ENCODE results near the gene MAN1C1.

Gene MAN1C1

DNA sequence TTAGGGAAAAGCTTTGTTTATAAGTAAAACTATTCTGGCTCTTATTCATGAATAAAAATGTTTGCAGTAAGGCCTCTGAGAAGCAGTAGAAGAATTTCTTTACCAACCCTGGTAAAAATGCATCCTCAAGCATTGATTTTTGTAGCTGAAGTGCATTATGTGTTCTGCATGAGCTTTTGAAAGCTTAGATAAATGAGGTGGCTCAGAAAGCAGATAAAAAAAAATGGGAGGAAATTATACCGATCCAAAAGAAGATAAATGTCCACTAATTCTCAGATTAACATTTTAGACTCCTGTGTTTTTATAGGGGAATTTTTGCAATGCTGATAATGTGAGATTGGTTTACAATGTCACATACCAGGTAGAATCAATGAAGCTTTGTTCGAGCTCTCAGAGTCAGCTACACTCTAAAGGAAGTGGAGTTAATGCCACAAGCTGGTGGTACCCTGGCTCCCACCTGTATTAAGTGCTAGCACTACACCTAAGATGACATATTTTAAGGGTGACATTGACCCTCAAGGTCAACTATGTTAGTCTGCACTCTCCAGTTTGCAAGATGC is 97.9 kb downstream of the MAN1C1 start:
- no peak for DNase-seq (ENCODE audit: extremely low read depth, insufficient read length)
- no peak for TF ChIP-seq CTCF (IDR thresholded peaks at IDR 0.05; ENCODE audit: insufficient read depth, low read length, poor library complexity, severe bottlenecking)
- Histone ChIP-seq H3K4me3 (replicated peaks; ENCODE audit: low read depth, low read length) (no peak overlapping the region), H3K36me3 (ENCODE audit: control insufficient read depth, insufficient read depth, low read length) (no peaks in the 10 kb centered on the region), H3K27me3 (replicated peaks; ENCODE audit: control insufficient read depth, insufficient read depth, low read length) (no peaks in the 10 kb centered on the region)

- no peaks in the 10 kb centered on the region for H3K36me3 ChIP-seq (ENCODE audit: control insufficient read depth, insufficient read depth, low read length)
- no peak for DNase-seq (ENCODE audit: extremely low read depth, insufficient read length)
Measured at GRCh38 chr1:25715888-25716287, 99.3 kb downstream of the MAN1C1 start.

GRCh38 chr1:25716320-25716719 is 99.7 kb downstream of the MAN1C1 start:
- no peak overlapping the region for H3K4me3 ChIP-seq (replicated peaks; ENCODE audit: low read depth, low read length)
- no peaks in the 10 kb centered on the region for H3K27me3 ChIP-seq (replicated peaks; ENCODE audit: control insufficient read depth, insufficient read depth, low read length)
- DNase-seq (ENCODE audit: extremely low read depth, insufficient read length): no peak
- TF ChIP-seq CTCF (IDR thresholded peaks at IDR 0.05; ENCODE audit: insufficient read depth, low read length, poor library complexity, severe bottlenecking): no peak
- H3K36me3 ChIP-seq (ENCODE audit: control insufficient read depth, insufficient read depth, low read length): no peaks in the 10 kb centered on the region

More at GRCh38 chr1:25715888-25716287, 99.3 kb downstream of the MAN1C1 start:
- H3K27me3 ChIP-seq (replicated peaks; ENCODE audit: control insufficient read depth, insufficient read depth, low read length): no peaks in the 10 kb centered on the region
- H3K4me3 ChIP-seq (replicated peaks; ENCODE audit: low read depth, low read length): no peak overlapping the region
- no peak for TF ChIP-seq CTCF (IDR thresholded peaks at IDR 0.05; ENCODE audit: insufficient read depth, low read length, poor library complexity, severe bottlenecking)

- no peak for TF ChIP-seq CTCF (IDR thresholded peaks at IDR 0.05; ENCODE audit: insufficient read depth, low read length, poor library complexity, severe bottlenecking)
- DNase-seq (ENCODE audit: extremely low read depth, insufficient read length): no peak
Measured at GRCh38 chr1:25718732-25719131, 102.1 kb downstream of the MAN1C1 start.

GRCh38 chr1:25720624-25721023 is 104.0 kb downstream of the MAN1C1 start:
- DNase-seq (ENCODE audit: extremely low read depth, insufficient read length): no peak
- no peaks in the 10 kb centered on the region for H3K36me3 ChIP-seq (ENCODE audit: control insufficient read depth, insufficient read depth, low read length)
- H3K4me3 ChIP-seq (replicated peaks; ENCODE audit: low read depth, low read length): no peak overlapping the region
- no peak for TF ChIP-seq CTCF (IDR thresholded peaks at IDR 0.05; ENCODE audit: insufficient read depth, low read length, poor library complexity, severe bottlenecking)
- H3K27me3 ChIP-seq (replicated peaks; ENCODE audit: control insufficient read depth, insufficient read depth, low read length): no peaks in the 10 kb centered on the region; the same call in 1 of the 2 replicates

More at GRCh38 chr1:25718732-25719131, 102.1 kb downstream of the MAN1C1 start:
- no peak overlapping the region for H3K4me3 ChIP-seq (replicated peaks; ENCODE audit: low read depth, low read length)
- no peaks in the 10 kb centered on the region for H3K36me3 ChIP-seq (ENCODE audit: control insufficient read depth, insufficient read depth, low read length)
- no peaks in the 10 kb centered on the region for H3K27me3 ChIP-seq (replicated peaks; ENCODE audit: control insufficient read depth, insufficient read depth, low read length)

Data from GM06990 (cell line).